NCI-H128 (cell line): ENCODE measurements around the gene CEP95.
"Not testable (repeated sequence)": the region's sequence is repeated elsewhere in the genome, so short reads cannot be mapped to it uniquely, and the experiment has no call there.

Experiments
- DNase-seq: peaks from one replicate; lab custom pipeline; 2025; ENCODE audit not compliant: unreplicated experiment; lab: John Stamatoyannopoulos, UW

CEP95 gene

GRCh38 chr17:64565563-64565962 lies 58.8 kb downstream of the CEP95 start:
- no peak for DNase-seq

DNA sequence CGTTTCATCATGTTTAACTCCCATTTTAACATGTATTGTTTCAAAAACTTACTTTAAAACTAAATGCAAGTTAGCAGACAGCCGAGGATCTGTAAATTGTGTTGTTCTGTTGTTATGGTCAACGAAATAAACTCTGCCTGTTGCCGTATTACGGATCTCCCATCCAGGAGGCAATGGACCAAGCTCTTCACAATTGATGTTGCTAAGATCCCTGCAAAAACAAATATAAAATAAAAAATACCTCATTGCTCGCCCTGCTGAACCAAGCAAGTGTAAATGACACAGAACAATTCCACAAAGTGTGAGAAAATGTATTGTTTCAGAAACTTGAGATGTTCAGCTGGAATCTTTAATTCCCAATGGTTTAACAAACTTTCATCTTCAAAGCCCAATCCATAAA lies 65.0 kb downstream of the CEP95 start:
- DNase-seq, result no peak

GRCh38 chr17:64572682-64573154 lies 65.9 kb downstream of the CEP95 start:
- no peak for DNase-seq

DNA sequence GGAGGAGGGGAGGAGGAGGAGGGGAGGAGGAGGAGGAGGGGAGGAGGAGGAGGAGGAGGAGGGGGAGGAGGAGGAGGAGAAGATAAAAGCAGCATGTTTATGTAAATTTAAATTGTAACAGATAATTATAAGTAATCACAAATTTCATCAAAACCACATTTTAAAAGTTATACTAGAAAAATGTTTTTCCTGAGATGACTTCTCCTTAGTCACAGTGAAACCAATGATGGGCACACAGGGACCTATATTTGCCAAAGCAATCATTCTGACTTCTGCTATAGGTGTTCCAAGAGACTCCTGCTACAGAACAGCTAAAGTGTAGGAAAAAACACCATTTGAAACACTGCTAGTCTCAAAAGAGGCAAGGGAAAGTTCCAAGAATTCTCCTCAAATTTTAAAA lies 66.4 kb downstream of the CEP95 start:
- no peak for DNase-seq

DNA sequence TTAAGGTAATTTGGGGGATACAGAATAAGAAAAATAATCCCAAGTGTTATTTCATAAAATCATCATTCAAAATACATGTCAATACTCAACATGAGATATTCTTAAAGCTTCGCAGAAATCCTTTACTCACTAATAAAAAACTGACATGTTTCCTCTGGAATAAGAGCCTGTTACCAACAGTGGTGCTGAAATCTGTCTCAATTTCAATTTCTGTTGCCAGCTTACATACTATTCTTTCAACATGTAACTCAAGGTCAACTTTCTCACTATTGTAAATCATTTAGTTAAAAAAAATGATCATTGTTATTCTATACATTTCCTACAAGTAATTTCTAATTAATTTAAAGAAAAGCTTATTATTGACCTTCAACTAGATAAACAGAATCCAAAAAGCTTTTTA lies 67.9 kb downstream of the CEP95 start:
- no peak for DNase-seq

- DNase-seq, result no peak
These were observed 68.7 kb downstream of the CEP95 start for GRCh38 chr17:64575431-64575830.

GRCh38 chr17:64577025-64577424 lies 70.2 kb downstream of the CEP95 start:
- DNase-seq, result not testable (repeated sequence)

GRCh38 chr17:64579917-64580316 lies 73.1 kb downstream of the CEP95 start:
- no peak for DNase-seq

DNA sequence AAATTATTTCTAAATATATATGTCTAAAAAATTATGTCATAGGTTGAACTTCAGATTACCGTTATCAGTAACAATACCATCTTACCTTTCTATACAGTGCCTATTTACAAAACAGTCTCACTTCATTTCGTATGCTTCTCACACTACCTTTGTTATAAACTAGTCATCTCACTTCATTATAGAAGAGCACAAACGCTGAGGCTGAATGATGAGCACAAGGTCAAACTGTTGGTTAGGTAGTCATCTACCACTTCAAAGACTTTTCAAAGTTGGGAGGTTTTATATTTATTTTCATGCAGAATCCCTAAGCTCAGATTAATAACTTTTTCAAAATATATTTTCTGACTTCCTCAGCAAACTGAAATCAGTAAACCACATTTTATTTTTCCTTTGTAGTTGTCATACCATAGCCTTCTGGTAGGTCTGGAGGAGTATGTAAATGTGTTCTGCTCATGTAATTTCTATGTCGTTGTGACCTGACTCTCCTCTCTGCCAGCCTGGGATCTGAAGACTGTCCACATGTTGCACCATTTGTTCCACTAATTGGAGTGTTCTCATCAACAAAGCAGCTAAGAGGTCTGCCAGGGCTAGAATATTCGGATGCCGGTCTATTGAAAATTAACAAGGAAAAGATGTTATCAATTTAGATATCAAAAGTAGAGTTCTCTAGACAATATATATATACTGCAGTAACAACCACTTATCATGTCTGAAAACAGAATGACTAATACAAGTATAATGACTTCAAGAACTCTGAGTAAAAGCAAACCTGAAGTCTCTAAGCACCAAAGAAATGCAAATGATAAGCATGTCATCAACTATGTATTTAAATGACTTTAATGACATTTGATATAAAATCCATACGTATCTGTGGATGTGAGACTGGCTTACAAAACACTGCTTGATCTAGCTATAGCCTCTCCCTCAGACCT lies 73.9 kb downstream of the CEP95 start:
- no peak for DNase-seq

DNA sequence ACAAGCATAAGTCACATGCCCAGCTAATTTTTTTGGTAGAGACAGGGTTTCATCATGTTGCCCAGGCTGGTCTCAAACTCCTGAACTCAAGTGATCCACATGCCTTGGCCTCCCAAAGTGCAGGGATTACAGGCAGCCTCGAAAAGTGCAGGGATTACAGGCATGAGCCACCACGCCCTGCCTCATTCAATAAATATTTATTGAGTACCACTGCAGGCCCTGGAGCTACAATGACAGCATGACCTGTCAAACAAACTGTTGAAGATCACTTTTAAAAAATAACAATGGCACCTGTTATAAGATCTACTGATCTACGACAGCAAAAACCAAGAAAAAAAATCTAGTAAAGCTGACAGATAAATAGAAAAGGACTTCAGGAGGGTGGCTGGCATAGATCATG lies 76.3 kb downstream of the CEP95 start:
- no peak for DNase-seq

GRCh38 chr17:64585146-64585545 lies 78.4 kb downstream of the CEP95 start:
- no peak for DNase-seq
